CD8-positive, alpha-beta memory T cell (primary cell): Measurements from ENCODE around the gene PAGR1. TPM values are rescaled to one million over a fixed set of nuclear protein-coding genes. Genes with fewer than 3 reads are reported as not detected.
A peak's percentile ranks its signal among the peaks of the same experiment; 100 is the strongest.
"Not testable (repeated sequence)": the region's sequence is repeated elsewhere in the genome, so short reads cannot be mapped to it uniquely, and the experiment has no call there.

Experiments
- CTCF ChIA-PET: fragments of 350-600 bp; sonication (Branson Sonifier 250); formaldehyde crosslinking; loops from one replicate; lab custom pipeline; 2021; ENCODE audit warnings: antibody characterized with exemption; lab: Charles Lee
- POLR2A ChIA-PET: fragments of 350-600 bp; sonication (Branson Sonifier 250); formaldehyde crosslinking; loops from one replicate; lab custom pipeline; 2021; ENCODE audit warnings: antibody characterized with exemption; lab: Charles Lee
- DNase-seq, 5 donors: peaks; one replicate each; pipeline versions ENCODE4 v3.0.0 to v3.0.0-alpha.2; 2020 to 2022; ENCODE audit warnings: mixed read lengths in 1 of 5
- H3K27ac ChIP-seq: one replicate; pipeline ENCODE4 v1.7.0; 2013; ENCODE audit warnings: low read depth, mild to moderate bottlenecking, low read length, moderate library complexity
- H3K27me3 ChIP-seq: 2 replicates; pipeline ENCODE4 v1.7.0; 2013; ENCODE audit warnings: low read length, mild to moderate bottlenecking; ENCODE audit not compliant: insufficient read depth, poor library complexity, severe bottlenecking
- H3K36me3 ChIP-seq: 2 replicates; pipeline ENCODE4 v1.7.0; 2013; ENCODE audit warnings: mild to moderate bottlenecking, low read length, moderate library complexity; ENCODE audit not compliant: insufficient read depth
- H3K4me1 ChIP-seq: 2 replicates; pipeline ENCODE4 v1.7.0; 2013; ENCODE audit warnings: mild to moderate bottlenecking, low read length, moderate library complexity; ENCODE audit not compliant: insufficient read depth
- H3K4me3 ChIP-seq: 2 replicates; pipeline ENCODE4 v1.7.0; 2013; ENCODE audit warnings: mild to moderate bottlenecking, low read length
- H3K9me3 ChIP-seq: 2 replicates; pipeline ENCODE4 v1.7.0; 2013; ENCODE audit warnings: mild to moderate bottlenecking, low read length
- H3K27ac Mint-ChIP-seq, 8 donors: one replicate each; pipeline ENCODE4 v1.8.0; 2020 to 2021; ENCODE audit warnings: mixed read lengths in 8 of 8, mild to moderate bottlenecking in 6 of 8, inconsistent platforms in 3 of 8, moderate library complexity in 3 of 8
- H3K27me3 Mint-ChIP-seq, 2 donors: one replicate each; pipeline ENCODE4 v1.8.0; 2020 to 2021; ENCODE audit warnings: mixed read lengths in 2 of 2, mild to moderate bottlenecking in 1 of 2, moderate library complexity in 1 of 2
- H3K36me3 Mint-ChIP-seq, 3 donors: one replicate each; pipeline ENCODE4 v1.8.0; 2020 to 2021; ENCODE audit warnings: mixed read lengths in 3 of 3, inconsistent platforms in 1 of 3, mild to moderate bottlenecking in 1 of 3
- H3K4me1 Mint-ChIP-seq, 3 donors: one replicate each; pipeline ENCODE4 v1.8.0; 2020 to 2021; ENCODE audit warnings: mixed read lengths in 3 of 3, inconsistent platforms in 1 of 3, mild to moderate bottlenecking in 1 of 3
- H3K4me3 Mint-ChIP-seq, 7 donors: one replicate each; pipeline ENCODE4 v1.8.0; 2020 to 2021; ENCODE audit warnings: mixed read lengths in 7 of 7, mild to moderate bottlenecking in 6 of 7, moderate library complexity in 4 of 7, inconsistent platforms in 2 of 7
- H3K9me3 Mint-ChIP-seq, 5 donors: one replicate each; pipeline ENCODE4 v1.8.0; 2020 to 2022; ENCODE audit warnings: mixed read lengths in 5 of 5, mild to moderate bottlenecking in 3 of 5, moderate library complexity in 2 of 5, inconsistent platforms in 1 of 5
- polyA plus RNA-seq: library from polyadenylated mRNA; unstranded; fragments of 300-500 nt; fragmentation: Illumina TruSeq; gene quantifications from one replicate; pipeline ENCODE4 v1.2.3, GENCODE V29; 2021
- total RNA-seq, 2 experiments: library from RNA; stranded (reverse); gene quantifications; one replicate each; pipeline ENCODE4 v1.2.3, GENCODE V29; 2021

PAGR1 gene
- total and polyA plus RNA-seq, 3 experiments from 2014 or later: 41.9 to 53.1 (median 44.3) TPM

- peaks cover 0 to 12% (median 0%) of the 10 kb centered on the region in 3 donors for H3K36me3 Mint-ChIP-seq
- POLR2A ChIA-PET, H3K9me3 ChIP-seq, H3K36me3 ChIP-seq, H3K4me3 ChIP-seq, H3K27ac ChIP-seq, H3K27me3 Mint-ChIP-seq, H3K9me3 Mint-ChIP-seq, H3K27me3 ChIP-seq: not testable (repeated sequence)
- peak in 1 of 5 donors; percentile 8 for DNase-seq
- H3K27ac Mint-ChIP-seq: peak overlapping the region in 1 of 8 donors; percentile 36
- H3K4me1 Mint-ChIP-seq: peaks cover 34 to 44% (median 37%) of the 10 kb centered on the region in 3 donors
- peaks cover 31% of the 10 kb centered on the region for H3K4me1 ChIP-seq
- peak overlapping the region in 1 of 7 donors; percentile 10 for H3K4me3 Mint-ChIP-seq
- CTCF ChIA-PET: interaction anchor here (2.4 to 5.1 kb wide), 4 partner anchors 30 to 86 kb away, joined by 8 to 53 read pairs (median 24); partner anchors contain the start of gene PAGR1
These were observed 28.8 kb upstream of the PAGR1 start for GRCh38 chr16:29787155-29787554.

GRCh38 chr16:29789775-29790182 is 26.2 kb upstream of the PAGR1 start:
- peaks cover 48% of the 10 kb centered on the region for H3K4me1 ChIP-seq
- H3K27me3 ChIP-seq: no peaks in the 10 kb centered on the region
- peak overlapping the region; percentile 94 to 99 (median 98) for H3K27ac Mint-ChIP-seq
- ChIA-PET CTCF (interaction anchor here (0.7 to 4.7 kb wide), 31 partner anchors 11 to 110 kb away, joined by 3 to 51 read pairs (median 6); partner anchors contain the start of genes C16orf54, CDIPT, PAGR1 and ZG16), POLR2A (interaction anchor here (0.6 to 3.3 kb wide), 17 partner anchors 11 to 620 kb away, joined by 3 to 59 read pairs (median 7); partner anchors contain the start of genes C16orf54, MAZ, MVP and PAGR1)
- peaks cover 44 to 61% (median 48%) of the 10 kb centered on the region in 3 donors for H3K4me1 Mint-ChIP-seq
- peaks cover 0 to 24% (median 5%) of the 10 kb centered on the region in 3 donors for H3K36me3 Mint-ChIP-seq
- peak overlapping the region; percentile 94 to 99 (median 99) for H3K4me3 Mint-ChIP-seq
- H3K9me3 ChIP-seq: no peaks in the 10 kb centered on the region
- peak overlapping the region; percentile 85 for H3K27ac ChIP-seq
- H3K36me3 ChIP-seq: no peaks in the 10 kb centered on the region
- H3K4me3 ChIP-seq: peak overlapping the region; percentile 76
- no peak for DNase-seq
- H3K27me3 Mint-ChIP-seq: peaks cover 0 to 4% of the 10 kb centered on the region in 2 donors
- H3K9me3 Mint-ChIP-seq: no peaks in the 10 kb centered on the region

DNA sequence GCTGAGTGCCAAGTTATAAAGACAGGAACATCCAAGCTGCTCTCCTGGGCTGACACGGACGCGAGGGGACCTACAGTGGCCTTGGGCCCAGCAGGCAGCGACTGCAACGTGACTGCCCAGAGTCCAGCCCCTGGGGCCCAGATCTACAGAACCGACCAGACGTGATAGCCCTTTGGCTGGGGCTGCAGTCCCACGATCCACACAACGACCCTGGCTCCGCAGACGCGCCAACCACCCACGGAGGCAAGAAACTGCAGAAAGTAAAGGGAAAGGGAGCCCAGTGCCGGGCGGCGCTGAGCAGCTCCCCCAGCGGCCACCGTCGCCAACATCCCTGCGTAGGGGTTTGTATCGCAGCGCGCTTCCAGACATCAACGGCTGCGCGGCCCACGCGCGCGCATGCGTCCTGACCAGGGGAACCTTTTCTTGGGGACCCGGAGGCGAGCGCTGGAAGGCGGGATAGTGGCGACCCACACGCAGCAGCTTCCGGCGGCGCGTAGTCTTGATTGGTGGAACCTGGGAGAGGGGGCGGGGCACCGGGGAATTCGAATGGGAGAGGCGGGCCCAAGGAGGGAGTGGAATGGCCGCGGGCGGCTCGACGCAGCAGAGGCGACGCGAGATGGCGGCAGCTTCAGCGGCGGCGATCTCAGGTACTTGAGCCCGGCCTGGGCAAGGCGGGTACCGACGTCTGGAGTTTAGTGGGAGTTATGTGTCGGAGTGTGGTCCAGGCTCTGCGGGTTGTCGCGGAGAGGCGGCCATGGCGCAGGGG is 25.6 kb upstream of the PAGR1 start, which contains the start of gene KIF22:
KIF22 (plus strand) TSS at position 569 of the 766 bp plus-strand sequence; CDS start at position 578, 9 bp downstream.
- CTCF ChIA-PET: interaction anchor here (0.7 to 4.7 kb wide), 33 partner anchors 11 to 111 kb away, joined by 3 to 51 read pairs (median 6); partner anchors contain the start of genes C16orf54, CDIPT, PAGR1 and ZG16
- no peaks in the 10 kb centered on the region for H3K9me3 ChIP-seq
- POLR2A ChIA-PET: interaction anchor here (0.5 to 3.3 kb wide), 19 partner anchors 11 to 894 kb away, joined by 3 to 59 read pairs (median 6); partner anchors contain the start of genes C16orf54, MAZ, MVP and PAGR1
- H3K27me3 ChIP-seq: no peaks in the 10 kb centered on the region
- Mint-ChIP-seq H3K27ac (peak within 1 kb of the TSS; percentile 94 to 99 (median 98)), H3K36me3 (peaks cover 0 to 26% (median 5%) of the 10 kb centered on the region in 3 donors), H3K4me3 (peak within 1 kb of the TSS; percentile 94 to 99 (median 99)), H3K4me1 (peaks cover 40 to 61% (median 47%) of the 10 kb centered on the region in 3 donors), H3K9me3 (no peaks in the 10 kb centered on the region), H3K27me3 (peaks cover 0 to 4% of the 10 kb centered on the region in 2 donors)
- H3K4me3 ChIP-seq: peak within 1 kb of the TSS; percentile 95
- peak within 1 kb of the TSS; percentile 85 for H3K27ac ChIP-seq
- DNase-seq: peak; percentile 99 to 100 (median 100)
- H3K36me3 ChIP-seq: peaks cover 5% of the 10 kb centered on the region
- peaks cover 43% of the 10 kb centered on the region for H3K4me1 ChIP-seq

- peak overlapping the region; percentile 94 to 99 (median 99) for H3K4me3 Mint-ChIP-seq
These were observed 24.8 kb upstream of the PAGR1 start for GRCh38 chr16:29790949-29791844.

GRCh38 chr16:29791845-29792807 is 23.8 kb upstream of the PAGR1 start:
- Mint-ChIP-seq H3K27me3 (peaks cover 0 to 3% of the 10 kb centered on the region in 2 donors), H3K4me1 (peaks cover 42 to 57% (median 48%) of the 10 kb centered on the region in 3 donors), H3K9me3 (no peaks in the 10 kb centered on the region), H3K36me3 (peaks cover 0 to 39% (median 5%) of the 10 kb centered on the region in 3 donors), H3K27ac (peak overlapping the region; percentile 94 to 99 (median 98)), H3K4me3 (peak overlapping the region; percentile 94 to 99 (median 99))
- Histone ChIP-seq H3K36me3 (peaks cover 14% of the 10 kb centered on the region), H3K27ac (peak overlapping the region; percentile 84), H3K4me1 (peaks cover 39% of the 10 kb centered on the region), H3K9me3 (no peaks in the 10 kb centered on the region), H3K4me3 (peak overlapping the region; percentile 95), H3K27me3 (no peaks in the 10 kb centered on the region)
- ChIA-PET CTCF (interaction anchor here (1.2 to 4.7 kb wide), 5 partner anchors 9 to 91 kb away, joined by 3 to 51 read pairs (median 24); no protein-coding TSS in a partner anchor), POLR2A (interaction anchor here (0.6 to 3.3 kb wide), 4 partner anchors 15 to 141 kb away, joined by 4 to 59 read pairs (median 35); partner anchors contain the start of genes MAZ and PAGR1)
- no peak for DNase-seq

More at GRCh38 chr16:29790949-29791844, 24.8 kb upstream of the PAGR1 start:
- ChIA-PET POLR2A (interaction anchor here (0.8 to 3.3 kb wide), 16 partner anchors 10 to 91 kb away, joined by 3 to 59 read pairs (median 8); partner anchors contain the start of genes C16orf54, MAZ, MVP and PAGR1), CTCF (interaction anchor here (0.8 to 4.7 kb wide), 29 partner anchors 10 to 111 kb away, joined by 3 to 51 read pairs (median 6); partner anchors contain the start of genes C16orf54, CDIPT, PAGR1 and ZG16)
- Mint-ChIP-seq H3K36me3 (peaks cover 0 to 30% (median 5%) of the 10 kb centered on the region in 3 donors), H3K4me1 (peaks cover 41 to 57% (median 48%) of the 10 kb centered on the region in 3 donors), H3K9me3 (no peaks in the 10 kb centered on the region), H3K27me3 (peaks cover 0 to 3% of the 10 kb centered on the region in 2 donors), H3K27ac (peak overlapping the region; percentile 94 to 99 (median 98))
- H3K9me3 ChIP-seq: no peaks in the 10 kb centered on the region
- H3K4me1 ChIP-seq: peaks cover 39% of the 10 kb centered on the region
- peak overlapping the region; percentile 95 for H3K4me3 ChIP-seq
- DNase-seq: no peak
- H3K27me3 ChIP-seq: no peaks in the 10 kb centered on the region
- H3K27ac ChIP-seq: peak overlapping the region; percentile 84
- H3K36me3 ChIP-seq: peaks cover 5% of the 10 kb centered on the region

DNA sequence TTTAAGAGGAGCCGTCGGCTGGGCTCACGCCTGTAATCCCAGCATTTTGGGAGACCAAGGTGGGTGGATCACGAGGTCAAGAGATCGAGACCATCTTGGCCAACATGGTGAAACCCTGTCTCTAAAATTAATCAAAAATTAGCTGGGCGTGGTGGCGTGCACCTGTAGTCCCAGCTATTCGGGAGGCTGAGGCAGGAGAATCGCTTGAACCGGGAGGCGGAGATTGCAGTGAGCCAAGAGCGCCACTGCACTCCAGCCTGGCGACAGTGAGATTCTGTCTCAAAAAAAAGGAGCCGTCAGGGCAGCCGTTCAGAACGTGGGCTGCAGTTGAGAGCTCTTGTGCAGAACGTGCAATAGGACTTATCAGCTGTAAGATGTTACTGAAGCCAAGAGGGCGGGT is 22.8 kb upstream of the PAGR1 start:
- peaks cover 39% of the 10 kb centered on the region for H3K4me1 ChIP-seq
- ChIA-PET CTCF (interaction anchor here (1.0 to 3.1 kb wide), 3 partner anchors 14 to 55 kb away, joined by 3 to 9 read pairs (median 3); partner anchors contain the start of gene PAGR1), POLR2A (interaction anchor here (0.5 to 1.2 kb wide), 2 partner anchors 12 to 50 kb away, joined by 3 to 5 read pairs; no protein-coding TSS in a partner anchor)
- Mint-ChIP-seq H3K4me3 (peak overlapping the region in 5 of 7 donors; percentile 2 to 99 (median 63)), H3K36me3 (peaks cover 5 to 50% (median 10%) of the 10 kb centered on the region in 3 donors), H3K27ac (peak overlapping the region in 6 of 8 donors; percentile 32 to 99 (median 93)), H3K4me1 (peaks cover 44 to 54% (median 48%) of the 10 kb centered on the region in 3 donors)
- not testable (repeated sequence) for H3K9me3 ChIP-seq, H3K9me3 Mint-ChIP-seq, H3K27me3 Mint-ChIP-seq, H3K27me3 ChIP-seq, H3K27ac ChIP-seq, H3K4me3 ChIP-seq, DNase-seq
- H3K36me3 ChIP-seq: peaks cover 24% of the 10 kb centered on the region
